ENCODE measurements around the gene TMTC4.

DNA sequence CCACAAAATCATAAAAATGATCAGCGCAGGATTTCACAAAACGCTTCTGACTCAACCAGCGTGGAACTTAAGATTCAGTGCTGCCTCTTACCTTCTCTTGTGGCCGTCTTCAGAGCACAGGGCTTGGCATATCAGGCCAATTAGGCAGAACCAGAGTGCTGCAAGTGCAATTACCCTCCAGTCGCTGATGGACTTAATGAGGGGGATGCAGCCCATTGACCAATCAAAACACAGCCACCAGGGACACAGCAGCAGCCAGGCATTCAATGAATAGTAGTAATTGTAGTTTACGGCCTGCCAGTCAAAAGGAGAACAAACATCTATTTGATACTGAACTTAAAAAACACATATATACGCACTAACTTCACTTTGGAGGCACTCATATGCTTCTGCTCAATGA lies 38.2 kb downstream of the TMTC4 start:
- TF ChIP-seq, protein P1, sequence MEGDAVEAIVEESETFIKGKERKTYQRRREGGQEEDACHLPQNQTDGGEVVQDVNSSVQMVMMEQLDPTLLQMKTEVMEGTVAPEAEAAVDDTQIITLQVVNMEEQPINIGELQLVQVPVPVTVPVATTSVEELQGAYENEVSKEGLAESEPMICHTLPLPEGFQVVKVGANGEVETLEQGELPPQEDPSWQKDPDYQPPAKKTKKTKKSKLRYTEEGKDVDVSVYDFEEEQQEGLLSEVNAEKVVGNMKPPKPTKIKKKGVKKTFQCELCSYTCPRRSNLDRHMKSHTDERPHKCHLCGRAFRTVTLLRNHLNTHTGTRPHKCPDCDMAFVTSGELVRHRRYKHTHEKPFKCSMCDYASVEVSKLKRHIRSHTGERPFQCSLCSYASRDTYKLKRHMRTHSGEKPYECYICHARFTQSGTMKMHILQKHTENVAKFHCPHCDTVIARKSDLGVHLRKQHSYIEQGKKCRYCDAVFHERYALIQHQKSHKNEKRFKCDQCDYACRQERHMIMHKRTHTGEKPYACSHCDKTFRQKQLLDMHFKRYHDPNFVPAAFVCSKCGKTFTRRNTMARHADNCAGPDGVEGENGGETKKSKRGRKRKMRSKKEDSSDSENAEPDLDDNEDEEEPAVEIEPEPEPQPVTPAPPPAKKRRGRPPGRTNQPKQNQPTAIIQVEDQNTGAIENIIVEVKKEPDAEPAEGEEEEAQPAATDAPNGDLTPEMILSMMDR (IDR thresholded peaks at IDR 0.05; ENCODE audit: low read depth, low read length): no peak
- TF ChIP-seq POLR2A (IDR thresholded peaks at IDR 0.05; ENCODE audit: extremely low read depth, insufficient read length) (no peak), MYC (IDR thresholded peaks at IDR 0.05; ENCODE audit: low read depth, low read length) (no peak)
- TF ChIP-seq, protein P2, sequence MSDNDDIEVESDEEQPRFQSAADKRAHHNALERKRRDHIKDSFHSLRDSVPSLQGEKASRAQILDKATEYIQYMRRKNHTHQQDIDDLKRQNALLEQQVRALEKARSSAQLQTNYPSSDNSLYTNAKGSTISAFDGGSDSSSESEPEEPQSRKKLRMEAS (IDR thresholded peaks at IDR 0.05; ENCODE audit: low read depth, low read length): no peak

All from NB4 (cell line).